ENCODE data around the gene CDK11B.
"Not testable (repeated sequence)": the region's sequence is repeated elsewhere in the genome, so short reads cannot be mapped to it uniquely, and the experiment has no call there.

The CDK11B gene

GRCh38 chr1:1658583-1659549, at the start of gene CDK11B:
CDK11B (minus strand) TSS chr1:1659004; CDS start chr1:1657485, 1,519 bp downstream.
- DNase-seq (ENCODE audit: low spot score): peak; percentile 84

- DNase-seq (ENCODE audit: low spot score): not testable (repeated sequence)
These were observed 49.1 kb upstream of the CDK11B start for GRCh38 chr1:1707897-1708296.

GRCh38 chr1:1707241-1707640, 48.4 kb upstream of the CDK11B start:
- DNase-seq (ENCODE audit: low spot score): not testable (repeated sequence)

- not testable (repeated sequence) for DNase-seq (ENCODE audit: low spot score)
These were observed 46.8 kb upstream of the CDK11B start for GRCh38 chr1:1705623-1706022.

DNA sequence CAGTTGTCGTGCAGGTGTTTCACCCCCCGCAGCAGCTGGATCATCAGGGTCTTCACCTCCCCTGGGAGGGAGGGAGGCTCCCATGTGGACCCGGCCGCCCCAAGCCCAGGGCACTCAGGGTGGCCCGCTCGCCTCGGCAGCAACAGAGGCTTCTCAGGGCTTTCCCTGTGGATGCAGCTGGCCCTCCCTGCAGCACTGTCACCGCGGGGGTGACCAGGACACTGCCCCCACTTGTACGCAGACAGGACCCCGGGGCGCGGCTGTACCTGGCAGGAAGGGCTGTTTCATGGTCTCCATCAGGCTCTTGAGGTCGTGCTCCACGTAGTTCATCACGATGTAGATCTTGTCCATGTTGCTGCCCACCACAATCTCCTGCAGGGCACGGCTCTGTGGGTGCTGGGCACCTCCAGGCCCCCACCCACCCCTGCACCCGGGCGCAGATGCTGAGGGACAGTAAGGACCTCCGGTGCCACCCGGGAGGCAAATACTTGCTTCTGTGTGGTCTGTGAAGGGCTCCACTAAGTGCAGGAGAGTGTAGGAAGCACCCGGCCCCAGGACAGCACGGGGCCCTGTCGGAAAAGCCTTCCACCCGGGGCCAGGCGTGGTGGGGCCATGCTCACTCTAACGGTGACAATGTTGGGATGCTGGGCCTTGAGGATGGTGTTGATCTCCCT, 45.6 kb upstream of the CDK11B start:
- not testable (repeated sequence) for DNase-seq (ENCODE audit: low spot score)

DNA sequence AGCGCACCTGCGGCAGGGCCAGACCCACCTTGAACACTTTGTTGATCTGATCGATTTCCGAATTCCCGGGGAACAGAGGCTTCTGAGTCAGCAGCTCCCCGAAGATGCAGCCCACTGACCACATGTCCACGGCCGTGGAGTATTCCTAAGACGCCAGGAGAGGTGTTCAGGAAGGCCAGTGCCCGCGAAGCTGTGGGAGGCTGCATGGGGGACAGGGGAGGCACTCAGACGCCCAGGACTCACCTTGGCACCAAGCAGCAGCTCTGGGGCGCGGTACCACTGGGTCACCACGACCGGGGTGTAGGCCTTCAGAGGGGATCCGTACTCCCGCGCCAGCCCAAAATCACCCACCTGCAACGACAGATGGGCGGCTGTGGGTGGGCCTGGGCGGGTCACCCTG, 45.0 kb upstream of the CDK11B start:
- DNase-seq (ENCODE audit: low spot score): peak; percentile 0

DNA sequence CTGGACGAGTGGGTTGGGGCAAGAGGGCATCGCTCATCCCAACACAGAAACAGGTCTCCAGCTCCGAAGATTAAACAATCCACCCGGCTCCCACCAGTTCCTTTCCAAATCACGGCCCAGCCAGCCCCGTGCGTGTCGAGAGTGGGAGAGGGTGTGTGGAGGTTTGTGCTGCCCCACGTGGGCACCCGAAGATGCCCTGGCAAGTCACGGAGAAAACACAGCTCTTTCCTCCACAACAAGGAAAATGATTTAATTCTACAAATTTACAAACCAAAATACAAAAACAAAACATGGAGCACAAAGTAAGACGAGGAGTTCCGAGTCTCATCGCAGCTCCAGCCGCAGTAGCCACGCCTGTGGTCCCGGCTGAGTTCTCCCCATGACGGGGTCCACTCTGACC, 43.7 kb upstream of the CDK11B start:
- not testable (repeated sequence) for DNase-seq (ENCODE audit: low spot score)

- not testable (repeated sequence) for DNase-seq (ENCODE audit: low spot score)
These were observed 41.8 kb upstream of the CDK11B start for GRCh38 chr1:1700557-1700956.

DNA sequence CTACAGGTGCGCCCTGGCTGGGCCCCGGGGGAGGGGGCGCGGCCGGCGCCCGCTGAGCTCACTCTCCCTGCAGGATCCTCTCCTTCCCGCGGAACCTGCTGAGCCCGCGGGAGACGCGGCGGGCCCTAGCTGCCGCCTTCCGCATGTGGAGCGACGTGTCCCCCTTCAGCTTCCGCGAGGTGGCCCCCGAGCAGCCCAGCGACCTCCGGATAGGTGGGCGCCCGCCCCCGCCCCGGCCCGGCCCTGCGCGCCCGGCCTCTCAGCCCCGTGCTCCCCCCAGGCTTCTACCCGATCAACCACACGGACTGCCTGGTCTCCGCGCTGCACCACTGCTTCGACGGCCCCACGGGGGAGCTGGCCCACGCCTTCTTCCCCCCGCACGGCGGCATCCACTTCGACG, 41.3 kb upstream of the CDK11B start:
- DNase-seq (ENCODE audit: low spot score): not testable (repeated sequence)

GRCh38 chr1:1699061-1699460, 40.3 kb upstream of the CDK11B start:
- not testable (repeated sequence) for DNase-seq (ENCODE audit: low spot score)

DNA sequence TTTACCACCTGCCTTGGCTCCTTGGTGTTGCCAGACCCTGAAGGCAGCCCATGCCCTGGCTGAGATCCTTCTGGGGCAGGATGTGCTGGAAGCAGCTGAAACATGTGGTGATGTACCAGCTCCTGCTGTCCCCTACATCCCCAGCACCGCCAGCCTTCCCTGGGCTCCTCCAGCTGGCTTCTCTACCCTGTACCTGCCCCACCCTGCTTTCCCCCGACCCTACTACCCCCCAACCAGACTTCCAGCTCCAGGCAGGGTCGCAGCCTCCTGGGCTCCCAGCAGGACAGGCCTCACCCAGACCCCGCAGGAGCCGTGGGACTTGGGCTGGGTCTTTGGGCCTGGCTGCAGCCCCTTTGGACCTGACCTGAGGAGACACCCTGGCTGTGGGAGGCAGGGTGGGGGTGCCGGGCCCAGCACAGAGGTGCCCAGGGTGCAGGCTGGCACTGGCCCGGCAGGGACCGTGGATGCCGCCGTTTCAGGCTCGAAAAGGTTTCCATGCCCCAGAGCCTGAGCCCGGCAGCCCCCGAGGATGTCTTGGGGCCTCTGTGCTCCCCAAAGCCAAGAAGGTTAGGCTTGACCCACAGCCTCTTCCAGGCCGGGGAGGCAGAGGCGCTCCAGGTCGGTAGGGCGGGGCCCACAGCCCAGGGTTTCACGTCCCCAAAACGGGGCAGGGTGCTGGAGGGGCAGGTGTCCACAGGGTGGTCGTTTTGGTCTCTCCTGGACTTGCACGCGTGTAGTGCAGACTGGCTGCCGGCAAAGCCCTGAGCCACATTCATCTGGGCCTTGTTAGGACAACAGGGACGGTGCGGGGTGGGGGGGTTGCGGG, 38.8 kb upstream of the CDK11B start:
- DNase-seq (ENCODE audit: low spot score): peak; percentile 0

DNA sequence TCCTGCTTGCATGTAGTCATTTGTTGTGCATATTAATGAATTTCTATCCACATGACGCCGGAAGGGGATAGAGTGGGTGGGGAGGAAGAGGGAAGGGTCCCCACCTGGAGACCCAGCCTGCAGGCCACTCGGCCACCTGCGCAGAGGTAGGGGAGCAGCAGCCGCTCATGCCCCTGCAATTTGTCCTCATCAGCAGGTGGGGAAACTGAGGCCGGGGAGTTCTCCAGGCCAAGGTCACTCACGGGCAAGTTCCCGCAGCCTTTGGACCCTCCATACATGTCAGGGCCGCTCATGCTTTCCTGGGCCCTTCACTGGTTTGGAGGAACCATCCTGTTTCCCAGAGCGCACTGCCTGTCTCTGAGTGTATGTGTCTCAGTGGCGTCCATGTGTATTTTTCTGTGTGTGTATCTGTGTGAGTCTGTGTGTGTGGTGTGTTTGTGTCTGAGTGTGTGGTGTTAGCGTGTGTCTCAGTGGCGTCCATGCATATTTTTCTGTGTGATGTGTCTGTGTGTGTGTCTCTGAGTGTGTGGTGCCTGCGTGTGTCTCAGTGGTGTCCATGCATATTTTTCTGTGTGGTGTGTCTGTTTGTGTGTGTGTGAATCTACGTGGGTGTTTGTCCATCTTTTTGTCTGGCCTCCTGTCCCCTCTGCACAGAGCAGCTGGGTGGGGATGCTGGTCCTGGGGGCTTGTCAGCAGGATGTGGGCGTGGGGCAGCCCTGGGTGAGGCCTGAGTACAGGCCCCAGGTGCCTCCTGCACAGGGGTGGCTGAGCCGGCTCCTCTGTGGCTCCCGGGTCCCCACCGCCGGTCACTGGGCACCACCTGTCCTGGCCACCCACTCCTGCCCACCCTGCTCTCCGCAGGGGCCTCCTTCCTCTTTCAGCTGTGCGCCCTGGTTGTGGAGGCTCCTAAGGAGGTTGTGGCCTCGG, 37.9 kb upstream of the CDK11B start:
- DNase-seq (ENCODE audit: low spot score): not testable (repeated sequence)

DNA sequence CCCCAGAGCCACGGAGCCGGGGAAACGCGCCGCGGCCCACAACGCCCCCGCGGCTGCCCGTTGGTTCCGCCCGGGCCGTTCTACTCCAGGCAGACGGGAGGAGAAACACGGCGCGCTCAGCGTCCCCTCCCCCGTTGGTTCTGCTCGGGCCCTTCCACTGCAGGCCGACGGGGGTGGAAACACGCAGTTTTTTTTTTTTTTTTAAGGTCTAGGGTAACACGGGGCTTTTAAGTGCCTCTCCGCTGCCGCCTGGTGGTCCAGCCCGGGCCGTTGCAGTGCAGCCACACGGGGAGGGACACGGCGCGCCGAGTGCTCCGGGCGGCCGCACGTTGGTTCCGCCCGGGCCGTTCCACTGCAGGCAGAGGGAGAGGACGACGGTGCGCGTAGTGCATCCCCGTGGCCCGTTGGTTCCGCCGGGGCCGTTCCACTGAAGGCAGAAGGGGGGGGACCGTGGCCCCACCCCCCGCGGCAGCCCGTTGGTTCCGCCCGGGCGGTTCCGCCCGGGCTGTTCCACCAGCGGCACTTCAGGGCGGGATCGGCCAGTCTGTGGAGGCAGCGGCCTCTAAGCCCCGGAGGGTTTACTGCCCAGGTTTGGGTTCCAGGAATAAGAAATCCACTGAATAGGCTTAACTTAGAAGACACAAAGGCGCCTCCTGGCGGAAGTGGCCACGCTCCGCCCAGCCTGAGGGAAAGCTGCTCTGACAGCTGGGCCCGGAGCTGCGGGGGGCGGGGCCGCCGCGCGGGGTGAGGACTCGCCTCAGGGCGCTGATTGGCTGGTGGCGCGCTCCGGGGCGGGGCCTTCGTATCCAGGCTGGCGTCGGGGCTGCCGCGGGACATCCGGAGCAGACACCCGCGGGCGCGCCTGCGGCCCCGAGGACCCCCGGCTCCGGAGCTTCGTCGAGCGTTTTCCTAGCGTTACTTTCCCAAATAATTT, 34.2 kb upstream of the CDK11B start, which contains the start of gene SLC35E2B:
TSS of gene SLC35E2B (minus strand) at position 82 of the 934 bp plus-strand sequence. CDS start 16,096 bp downstream, outside the sequence.
- DNase-seq (ENCODE audit: low spot score): not testable (repeated sequence)

DNA sequence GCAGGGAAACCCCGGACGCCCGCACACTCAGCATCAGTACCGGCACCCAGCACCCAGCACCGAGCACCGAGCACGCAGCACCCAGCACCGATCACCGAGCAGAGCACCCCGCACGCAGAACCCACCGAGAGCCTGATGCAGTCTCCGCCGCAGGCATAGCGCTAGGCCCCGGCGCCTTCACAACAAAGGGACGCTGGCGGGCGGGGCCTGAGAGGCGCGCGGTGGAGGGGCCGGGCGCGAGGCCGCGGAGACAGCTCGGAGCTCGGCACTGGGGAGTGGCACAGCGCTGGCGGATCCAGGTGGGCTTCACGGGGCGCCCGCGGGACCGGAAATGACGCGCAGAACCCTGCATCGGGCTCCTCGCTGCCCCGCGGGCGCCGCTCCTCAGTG, 33.5 kb upstream of the CDK11B start:
- DNase-seq (ENCODE audit: low spot score): not testable (repeated sequence)

GRCh38 chr1:1691443-1691842, 32.6 kb upstream of the CDK11B start:
- DNase-seq (ENCODE audit: low spot score): not testable (repeated sequence)

- not testable (repeated sequence) for DNase-seq (ENCODE audit: low spot score)
These were observed 30.7 kb upstream of the CDK11B start for GRCh38 chr1:1689526-1689925.

DNA sequence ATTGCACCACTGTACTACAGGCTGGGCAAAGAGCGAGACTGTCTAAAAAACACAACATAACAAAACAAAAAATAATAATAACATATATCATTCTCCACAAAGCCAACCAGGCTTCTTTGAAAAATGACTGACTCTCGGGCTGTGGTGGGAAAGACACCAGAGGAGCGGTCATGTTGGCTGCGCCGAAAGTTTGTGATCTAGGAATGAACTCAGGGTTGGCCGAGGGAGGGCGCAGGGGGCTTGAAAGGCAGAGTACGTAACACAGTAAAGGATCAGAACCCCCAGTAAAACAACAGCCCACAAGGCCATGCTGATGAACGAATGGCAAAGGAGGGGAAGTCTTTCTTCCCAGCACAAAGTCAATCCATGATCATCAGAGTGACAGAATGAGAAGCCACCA, 29.0 kb upstream of the CDK11B start:
- DNase-seq (ENCODE audit: low spot score): no peak

DNA sequence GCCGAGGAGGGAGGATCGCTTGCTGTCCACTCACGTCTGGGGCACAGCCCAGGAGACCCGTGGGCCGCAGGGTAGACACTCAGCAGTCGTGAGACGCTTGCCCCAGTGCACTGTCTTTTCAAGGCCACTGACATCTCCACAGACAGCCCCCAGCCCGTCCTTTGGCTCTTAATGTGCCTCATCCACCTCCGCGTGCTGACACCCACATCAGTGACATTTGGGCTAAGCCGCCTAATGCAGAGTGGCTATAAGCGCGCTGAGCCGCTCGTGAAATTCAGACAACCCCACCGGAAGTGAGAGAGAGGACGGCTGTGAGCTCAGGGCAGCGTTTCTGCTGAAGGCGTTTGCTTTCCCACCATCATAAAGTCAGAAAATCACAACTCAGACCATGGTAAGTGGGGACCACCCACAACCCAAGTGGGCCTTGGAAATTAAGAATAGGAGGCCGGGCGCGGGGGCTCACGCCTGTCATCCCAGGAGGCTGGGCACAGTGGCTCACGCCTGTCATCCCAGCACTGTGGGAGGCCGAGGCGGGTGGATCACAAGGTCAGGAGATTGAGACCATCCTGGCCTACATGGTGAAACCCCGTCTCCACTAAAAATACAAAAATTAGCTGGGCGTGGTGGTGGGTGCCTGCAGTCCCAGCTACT, 25.4 kb upstream of the CDK11B start:
- DNase-seq (ENCODE audit: low spot score): no peak
